ENCODE measurements around the gene GTF2F2. TPM values are rescaled to one million over a fixed set of nuclear protein-coding genes. Genes with fewer than 3 reads are reported as not detected.

The GTF2F2 gene
- total RNA-seq, 1 experiment from 2014 or later: 28.1 TPM

- H3K9me3 ChIP-seq: no peaks in the 10 kb centered on the region
- intact Hi-C loops (cut with micrococcal nuclease; ENCODE audit: unreplicated experiment): no loop called here
- BruUV-seq (replicated peaks): no TSS peak
- no peak overlapping the region for H3K4me3 ChIP-seq (ENCODE audit: low read depth, low read length)
- CTCF ChIA-PET: no interaction called here
- POLR2A ChIA-PET: no interaction called here
- peaks cover 24% of the 10 kb centered on the region for H3K4me1 ChIP-seq
- no peak overlapping the region for H3K4me3 Mint-ChIP-seq (ENCODE audit: unreplicated experiment)
- no peaks in the 10 kb centered on the region for H3K27me3 Mint-ChIP-seq (ENCODE audit: insufficient read depth, unreplicated experiment)
- H3K27me3 ChIP-seq (replicated peaks; ENCODE audit: control insufficient read depth, insufficient read depth, low read length): no peaks in the 10 kb centered on the region
- peaks cover 17% of the 10 kb centered on the region for H3K4me1 Mint-ChIP-seq (ENCODE audit: low read depth, unreplicated experiment)
- no peak for TF ChIP-seq CTCF (IDR thresholded peaks at IDR 0.05; ENCODE audit: insufficient read depth in 1 of 2, low read depth in 1 of 2, low read length in 1 of 2, severe bottlenecking in 1 of 2, unreplicated experiment in 1 of 2)
- no peaks in the 10 kb centered on the region for H3K36me3 Mint-ChIP-seq (ENCODE audit: insufficient read depth, unreplicated experiment)
- no peak for DNase-seq
- H3K9me3 Mint-ChIP-seq (ENCODE audit: unreplicated experiment): no peaks in the 10 kb centered on the region
- no peaks in the 10 kb centered on the region for H3K36me3 ChIP-seq (ENCODE audit: control insufficient read depth, insufficient read depth, low read length)
- no peak overlapping the region for H3K27ac Mint-ChIP-seq (ENCODE audit: unreplicated experiment)
Measured at GRCh38 chr13:45240143-45240542, 119.8 kb downstream of the GTF2F2 start.

- no peaks in the 10 kb centered on the region for H3K9me3 ChIP-seq
- Mint-ChIP-seq H3K27ac (ENCODE audit: unreplicated experiment) (no peak overlapping the region), H3K4me3 (ENCODE audit: unreplicated experiment) (no peak overlapping the region), H3K27me3 (ENCODE audit: insufficient read depth, unreplicated experiment) (no peaks in the 10 kb centered on the region), H3K36me3 (ENCODE audit: insufficient read depth, unreplicated experiment) (no peaks in the 10 kb centered on the region), H3K4me1 (ENCODE audit: low read depth, unreplicated experiment) (peaks cover 21% of the 10 kb centered on the region), H3K9me3 (ENCODE audit: unreplicated experiment) (no peaks in the 10 kb centered on the region)
- TF ChIP-seq CTCF (IDR thresholded peaks at IDR 0.05; ENCODE audit: insufficient read depth in 1 of 2, low read depth in 1 of 2, low read length in 1 of 2, severe bottlenecking in 1 of 2, unreplicated experiment in 1 of 2): no peak
- no peaks in the 10 kb centered on the region for H3K36me3 ChIP-seq (ENCODE audit: control insufficient read depth, insufficient read depth, low read length)
- H3K4me1 ChIP-seq: peaks cover 24% of the 10 kb centered on the region
- H3K4me3 ChIP-seq (ENCODE audit: low read depth, low read length): no peak overlapping the region
- no TSS peak for BruUV-seq (replicated peaks)
- intact Hi-C loops (cut with micrococcal nuclease; ENCODE audit: unreplicated experiment): no loop called here
- ChIA-PET CTCF (no interaction called here), POLR2A (no interaction called here)
- DNase-seq: no peak
- H3K27me3 ChIP-seq (replicated peaks; ENCODE audit: control insufficient read depth, insufficient read depth, low read length): no peaks in the 10 kb centered on the region
Measured at GRCh38 chr13:45242070-45242469, 121.8 kb downstream of the GTF2F2 start.

GRCh38 chr13:45242524-45242923 lies 122.2 kb downstream of the GTF2F2 start:
- BruUV-seq (replicated peaks): no TSS peak
- H3K4me3 Mint-ChIP-seq (ENCODE audit: unreplicated experiment): no peak overlapping the region

More at GRCh38 chr13:45242524-45242923, 122.2 kb downstream of the GTF2F2 start:
- Histone ChIP-seq H3K4me1 (peaks cover 24% of the 10 kb centered on the region), H3K27me3 (replicated peaks; ENCODE audit: control insufficient read depth, insufficient read depth, low read length) (no peaks in the 10 kb centered on the region), H3K36me3 (ENCODE audit: control insufficient read depth, insufficient read depth, low read length) (no peaks in the 10 kb centered on the region), H3K4me3 (ENCODE audit: low read depth, low read length) (no peak overlapping the region), H3K9me3 (no peaks in the 10 kb centered on the region)
- DNase-seq: no peak
- no peaks in the 10 kb centered on the region for H3K36me3 Mint-ChIP-seq (ENCODE audit: insufficient read depth, unreplicated experiment)
- CTCF ChIA-PET: no interaction called here
- H3K4me1 Mint-ChIP-seq (ENCODE audit: low read depth, unreplicated experiment): peaks cover 21% of the 10 kb centered on the region
- no peaks in the 10 kb centered on the region for H3K9me3 Mint-ChIP-seq (ENCODE audit: unreplicated experiment)
- no peak overlapping the region for H3K27ac Mint-ChIP-seq (ENCODE audit: unreplicated experiment)
- intact Hi-C loops (cut with micrococcal nuclease; ENCODE audit: unreplicated experiment): no loop called here
- POLR2A ChIA-PET: no interaction called here
- no peak for TF ChIP-seq CTCF (IDR thresholded peaks at IDR 0.05; ENCODE audit: insufficient read depth in 1 of 2, low read depth in 1 of 2, low read length in 1 of 2, severe bottlenecking in 1 of 2, unreplicated experiment in 1 of 2)
- H3K27me3 Mint-ChIP-seq (ENCODE audit: insufficient read depth, unreplicated experiment): no peaks in the 10 kb centered on the region

Measured in Caco-2 (cell line).